Heart left ventricle (tissue), 13 donors: ENCODE data around the gene CCL18.
"Not testable (repeated sequence)": the region's sequence is repeated elsewhere in the genome, so short reads cannot be mapped to it uniquely, and the experiment has no call there.

Experiments
- POLR2A ChIP-seq, 2 donors: fragments of 450-650 bp; IDR thresholded peaks; one replicate each; pipeline ENCODE4 v1.6.1; 2017; ENCODE audit warnings: antibody characterized with exemption in 2 of 2, mild to moderate bottlenecking in 2 of 2, moderate library complexity in 2 of 2
- TF ChIP-seq, protein P1 (sequence below), 12 donors: fragments of 200-600 bp; sonication (generic) in 4 of 12; IDR thresholded peaks; one replicate each; pipeline versions ENCODE4 v1.5.0 to v1.8.0; 2018 to 2022; ENCODE audit warnings: antibody characterized with exemption in 12 of 12, mild to moderate bottlenecking in 5 of 12
- donor health status: ischemic (EF 13 %, LVEDD 7.1; RV severe dilation, severe dysfunction).
- donor health status: DM: no; HTN: yes; CAD: no.
- donor health status: DM: no; HTN: no; CAD: no.
- donor health status: ischemic (EF 25% LVEDD 6.9; RV normal size, moderate dysfunction).
- donor health status: ischemic (EF 25% LVEDD 5.7; RV mildly dilated, moderate dysfunction).
- donor health status: ischemic (EF 35%, LVEDD 5.7; RV mildly dilated, moderate dysfunction).
- donor health status: nonischemic (EF 11% LVEDD 7.7; RV severe dilation, severe dysfunction).
- donor health status: DM: yes; HTN: yes; CAD: no.
- donor health status: PGD.
- donor health status: ischemic (EF 29% LVEDD 5.4; RV normal size, mild dysfunction).
- donor health status: nonischemic (EF 23%, LVEDD 6.1; RV moderate dilation, normal function).

DNA sequence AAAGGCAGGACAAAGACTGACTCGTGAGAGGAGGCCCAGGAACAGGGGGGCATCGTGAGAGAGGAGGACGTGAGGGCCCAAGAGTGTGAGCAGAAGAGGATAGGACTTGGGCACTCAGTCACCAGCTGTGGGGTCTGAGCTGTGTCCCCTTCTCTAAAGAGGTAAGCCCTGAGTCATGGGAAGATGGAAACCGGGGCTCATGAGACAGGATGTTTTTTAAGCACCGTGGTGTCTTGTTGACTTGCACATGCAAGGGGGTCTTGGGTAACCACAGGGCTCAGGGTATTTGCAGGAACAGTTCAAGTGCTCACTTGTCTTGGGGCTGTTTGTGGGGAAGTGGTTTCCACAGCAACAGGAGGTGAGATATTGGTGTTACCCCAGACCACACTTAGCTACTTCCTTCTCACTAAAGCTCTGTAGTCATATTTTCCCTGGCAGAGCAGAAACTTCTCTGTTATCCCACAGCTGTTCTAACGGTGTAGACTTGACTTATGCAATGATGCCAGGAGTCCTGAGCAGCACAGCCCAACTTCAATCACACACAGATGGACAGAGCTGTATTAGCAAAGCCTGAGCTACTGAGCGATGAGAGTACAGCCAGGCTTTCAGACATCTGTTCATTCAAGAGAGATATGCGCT is 18.5 kb downstream of the CCL18 start:
- TF ChIP-seq, protein P1, sequence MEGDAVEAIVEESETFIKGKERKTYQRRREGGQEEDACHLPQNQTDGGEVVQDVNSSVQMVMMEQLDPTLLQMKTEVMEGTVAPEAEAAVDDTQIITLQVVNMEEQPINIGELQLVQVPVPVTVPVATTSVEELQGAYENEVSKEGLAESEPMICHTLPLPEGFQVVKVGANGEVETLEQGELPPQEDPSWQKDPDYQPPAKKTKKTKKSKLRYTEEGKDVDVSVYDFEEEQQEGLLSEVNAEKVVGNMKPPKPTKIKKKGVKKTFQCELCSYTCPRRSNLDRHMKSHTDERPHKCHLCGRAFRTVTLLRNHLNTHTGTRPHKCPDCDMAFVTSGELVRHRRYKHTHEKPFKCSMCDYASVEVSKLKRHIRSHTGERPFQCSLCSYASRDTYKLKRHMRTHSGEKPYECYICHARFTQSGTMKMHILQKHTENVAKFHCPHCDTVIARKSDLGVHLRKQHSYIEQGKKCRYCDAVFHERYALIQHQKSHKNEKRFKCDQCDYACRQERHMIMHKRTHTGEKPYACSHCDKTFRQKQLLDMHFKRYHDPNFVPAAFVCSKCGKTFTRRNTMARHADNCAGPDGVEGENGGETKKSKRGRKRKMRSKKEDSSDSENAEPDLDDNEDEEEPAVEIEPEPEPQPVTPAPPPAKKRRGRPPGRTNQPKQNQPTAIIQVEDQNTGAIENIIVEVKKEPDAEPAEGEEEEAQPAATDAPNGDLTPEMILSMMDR (IDR thresholded peaks at IDR 0.05) = not testable (repeated sequence)
- TF ChIP-seq POLR2A (IDR thresholded peaks at IDR 0.05) = not testable (repeated sequence)
